Kidney (tissue), 14 donors: ENCODE measurements around the gene GRIFIN. TPM values are rescaled to one million over a fixed set of nuclear protein-coding genes. Genes with fewer than 3 reads are reported as not detected.

Experiments
- DNase-seq, 5 donors: peaks; one replicate each; pipeline ENCODE4 v3.0.0-alpha.2; 2013 to 2020
- FAIRE-seq: peaks from 2 replicates; lab custom pipeline; 2012; peaks lifted over from hg19 to GRCh38; lab: Jason Lieb, UNC
- H3K27ac ChIP-seq, 2 donors: one replicate each; pipeline ENCODE4 v1.7.0; 2013; ENCODE audit warnings: low read depth in 2 of 2, low read length in 2 of 2, inconsistent platforms in 1 of 2
- H3K27me3 ChIP-seq: one replicate; pipeline ENCODE4 v1.7.1; 2013; ENCODE audit warnings: low read length, inconsistent platforms; ENCODE audit not compliant: control insufficient read depth, insufficient read depth
- H3K36me3 ChIP-seq, 3 donors: one replicate each; pipeline versions ENCODE4 v1.7.0 to v1.7.1; 2013; ENCODE audit warnings: low read length in 3 of 3, control low read depth in 1 of 3, inconsistent platforms in 1 of 3; ENCODE audit not compliant: insufficient read depth in 3 of 3, control insufficient read depth in 2 of 3
- H3K4me1 ChIP-seq, 3 donors: one replicate each; pipeline versions ENCODE4 v1.7.0 to v1.7.1; 2013; ENCODE audit warnings: low read length in 3 of 3, inconsistent platforms in 1 of 3, low read depth in 1 of 3; ENCODE audit not compliant: control insufficient read depth in 2 of 3, insufficient read depth in 2 of 3
- H3K4me3 ChIP-seq, 3 donors: one replicate each; pipeline versions ENCODE4 v1.7.0 to v1.8.1; 2013; ENCODE audit warnings: low read length in 3 of 3, control low read depth in 1 of 3, inconsistent platforms in 1 of 3
- H3K9ac ChIP-seq, 3 donors: one replicate each; pipeline versions ENCODE4 v1.7.0 to v1.7.1; 2013; ENCODE audit warnings: low read length in 3 of 3, control low read depth in 1 of 3, inconsistent platforms in 1 of 3
- H3K9me3 ChIP-seq, 3 donors: one replicate each; pipeline versions ENCODE4 v1.7.0 to v1.7.1; 2013; ENCODE audit warnings: low read length in 3 of 3, control low read depth in 1 of 3, inconsistent platforms in 1 of 3; ENCODE audit not compliant: control insufficient read depth in 2 of 3, insufficient read depth in 1 of 3
- CTCF ChIP-seq: IDR thresholded peaks from 3 replicates; pipeline ENCODE4 v1.5.1; 2012; ENCODE audit warnings: mild to moderate bottlenecking, moderate library complexity, borderline replicate concordance; ENCODE audit not compliant: insufficient read depth; ENCODE audit errors: extremely low read depth
- intact Hi-C: fragments of 100-400 bp; cut with DNase I; formaldehyde crosslinking; loops from one replicate; pipeline ENCODE4 v1.11.1; 2022
- polyA plus RNA-seq: library from polyadenylated mRNA; stranded (reverse); fragments of 350-450 nt; fragmentation: Illumina TruSeq; extraction: RNeasy Lipid Tissue Mini Kit (QIAGEN cat#74804); gene quantifications from one replicate; pipeline ENCODE4 v1.2.3, GENCODE V29; 2014; ENCODE audit warnings: low read depth, low replicate concordance; ENCODE audit not compliant: insufficient read depth
- total RNA-seq: library from RNA; stranded (reverse); fragmentation: NEBNext Ultra II Directional; extraction: Animal tissue kit (Norgen Biotek cat#: 25700); gene quantifications from one replicate; pipeline ENCODE4 v1.2.1, GENCODE V29; 2021
- donor health status: control.
- donor health status: control.
- donor health status: control.
- donor health status: control.
- donor health status: control.
- donor health status: DM: yes; HTN: yes; CAD: no.
- donor health status: Normal renal cell carcinoma (clear cell type).

GRIFIN gene
- total and polyA plus RNA-seq, 2 donors from 2014 or later: not detected

- no peaks in the 10 kb centered on the region for H3K36me3 ChIP-seq
- no peak overlapping the region for H3K4me3 ChIP-seq
- H3K27ac ChIP-seq: no peak overlapping the region
- DNase-seq (peak in 2 of 5 donors; percentile 0 to 33), FAIRE-seq (no peak)
- TF ChIP-seq CTCF: no peak
- intact Hi-C loops: no loop called here
- H3K4me1 ChIP-seq: peaks cover 0 to 8% (median 0%) of the 10 kb centered on the region in 3 donors
- H3K9me3 ChIP-seq: no peaks in the 10 kb centered on the region
- no peaks in the 10 kb centered on the region for H3K27me3 ChIP-seq
- no peak overlapping the region for H3K9ac ChIP-seq
Measured at GRCh38 chr7:2482725-2483451, 6.7 kb upstream of the GRIFIN start.

- peaks cover 0 to 10% (median 0%) of the 10 kb centered on the region in 3 donors for H3K4me1 ChIP-seq
- no peaks in the 10 kb centered on the region for H3K9me3 ChIP-seq
- DNase-seq (no peak), FAIRE-seq (no peak)
- H3K9ac ChIP-seq: no peak overlapping the region
- H3K36me3 ChIP-seq: no peaks in the 10 kb centered on the region
- intact Hi-C loops: no loop called here
- H3K27ac ChIP-seq: no peak overlapping the region
- TF ChIP-seq CTCF: no peak
- no peak overlapping the region for H3K4me3 ChIP-seq
- no peaks in the 10 kb centered on the region for H3K27me3 ChIP-seq
Measured at GRCh38 chr7:2481195-2481594, 5.0 kb upstream of the GRIFIN start.

GRCh38 chr7:2480070-2480408 is 3.8 kb upstream of the GRIFIN start:
- Histone ChIP-seq H3K9me3 (no peaks in the 10 kb centered on the region), H3K27ac (no peak overlapping the region), H3K36me3 (no peaks in the 10 kb centered on the region), H3K27me3 (no peaks in the 10 kb centered on the region), H3K9ac (no peak overlapping the region), H3K4me3 (no peak overlapping the region), H3K4me1 (peaks cover 0 to 10% (median 0%) of the 10 kb centered on the region in 3 donors)
- TF ChIP-seq CTCF: no peak
- DNase-seq: peak; percentile 71 to 87 (median 76)
- intact Hi-C loops: no loop called here
- no peak for FAIRE-seq
